HEK293 (cell line): ENCODE data around the gene S100A6.
A peak's percentile ranks its signal among the peaks of the same experiment; 100 is the strongest.
"Not testable (repeated sequence)": the region's sequence is repeated elsewhere in the genome, so short reads cannot be mapped to it uniquely, and the experiment has no call there.

Source experiments
- CTCF ChIA-PET: fragments of 350-600 bp; formaldehyde crosslinking; extraction: SDS; loops from one replicate; lab custom pipeline; 2021; ENCODE audit warnings: antibody characterized with exemption; lab: Yijun Ruan, JAX
- POLR2A ChIA-PET: fragments of 300-600 bp; formaldehyde crosslinking; extraction: SDS; loops from one replicate; lab custom pipeline; 2020; ENCODE audit warnings: antibody characterized with exemption, inconsistent platforms; lab: Yijun Ruan, JAX
- H3K27ac ChIP-seq: fragments of 200-500 bp; sonication (Bioruptor generic); 2 replicates; pipeline ENCODE4 v1.5.1; 2014; ENCODE audit warnings: low read depth, low read length, control low read depth, inconsistent platforms; ENCODE audit errors: extremely low read depth
- H3K36me3 ChIP-seq, 2 experiments: fragments of 200-500 bp in 1 of 2; sonication (Bioruptor generic) in 1 of 2; 1 replicate in 1 of 2; 2 replicates in 1 of 2; pipeline ENCODE4 v1.5.1; 2014 to 2017; ENCODE audit warnings: inconsistent platforms in 2 of 2, low read length in 2 of 2; ENCODE audit not compliant: control insufficient read depth in 2 of 2, insufficient read depth in 1 of 2
- H3K4me1 ChIP-seq: fragments of 200-500 bp; sonication (Bioruptor generic); 2 replicates; pipeline ENCODE4 v1.5.1; 2014; ENCODE audit warnings: mild to moderate bottlenecking, low read length, inconsistent platforms; ENCODE audit not compliant: control insufficient read depth, insufficient read depth
- H3K4me3 ChIP-seq: 2 replicates; pipeline ENCODE4 v1.5.1; 2011; ENCODE audit warnings: low read depth, mild to moderate bottlenecking, control low read depth, low read length, moderate library complexity
- H3K9me3 ChIP-seq: fragments of 200-500 bp; sonication (Bioruptor generic); 2 replicates; pipeline ENCODE4 v1.5.1; 2014; ENCODE audit warnings: low read depth, low read length, inconsistent platforms; ENCODE audit not compliant: control insufficient read depth, insufficient read depth
- KLF1 ChIP-seq: fragments of 450-650 bp; formaldehyde crosslinking; IDR thresholded peaks from 2 replicates; pipeline ENCODE4 v1.5.1; 2016; ENCODE audit warnings: missing biosample characterization, missing genetic modification characterization
- KLF9 ChIP-seq: fragments of 450-650 bp; formaldehyde crosslinking; IDR thresholded peaks from 2 replicates; pipeline ENCODE4 v1.5.1; 2016; ENCODE audit warnings: missing biosample characterization, missing genetic modification characterization, low read depth
- YY2 ChIP-seq: fragments of 450-650 bp; formaldehyde crosslinking; IDR thresholded peaks from 2 replicates; pipeline ENCODE4 v1.5.1; 2016; ENCODE audit warnings: missing biosample characterization, missing genetic modification characterization
- ZFHX2 ChIP-seq: fragments of 450-650 bp; formaldehyde crosslinking; conservative IDR thresholded peaks from 2 replicates; pipeline ENCODE4 v1.5.1; 2016; ENCODE audit warnings: missing biosample characterization, missing genetic modification characterization
- ZNF184 ChIP-seq: fragments of 450-650 bp; IDR thresholded peaks from 2 replicates; pipeline ENCODE4 v1.5.1; 2018; ENCODE audit warnings: missing biosample characterization, mild to moderate bottlenecking, missing genetic modification characterization
- ZNF221 ChIP-seq: fragments of 450-650 bp; formaldehyde crosslinking; IDR thresholded peaks from 2 replicates; pipeline ENCODE4 v1.5.1; 2017; ENCODE audit warnings: missing biosample characterization, missing genetic modification characterization, borderline replicate concordance
- ZNF23 ChIP-seq: fragments of 450-650 bp; formaldehyde crosslinking; IDR thresholded peaks from 2 replicates; pipeline ENCODE4 v1.5.1; 2016; ENCODE audit warnings: missing biosample characterization, missing genetic modification characterization, borderline replicate concordance
- ZNF24 ChIP-seq: fragments of 450-650 bp; formaldehyde crosslinking; IDR thresholded peaks from 2 replicates; pipeline ENCODE4 v1.5.1; 2016; ENCODE audit warnings: missing biosample characterization, missing genetic modification characterization
- ZNF37A ChIP-seq: fragments of 450-650 bp; IDR thresholded peaks from 2 replicates; pipeline ENCODE4 v1.5.1; 2018; ENCODE audit warnings: missing biosample characterization, missing genetic modification characterization
- ZNF391 ChIP-seq: fragments of 450-650 bp; formaldehyde crosslinking; IDR thresholded peaks from 2 replicates; pipeline ENCODE4 v1.5.1; 2016; ENCODE audit warnings: low read depth, missing biosample characterization, missing genetic modification characterization, borderline replicate concordance
- ZNF555 ChIP-seq: fragments of 450-650 bp; formaldehyde crosslinking; conservative IDR thresholded peaks from 2 replicates; pipeline ENCODE4 v1.5.1; 2017; ENCODE audit warnings: missing biosample characterization, mild to moderate bottlenecking, missing genetic modification characterization, inconsistent platforms
- ZNF621 ChIP-seq: fragments of 450-650 bp; formaldehyde crosslinking; IDR thresholded peaks from 2 replicates; pipeline ENCODE4 v1.5.1; 2017; ENCODE audit warnings: missing biosample characterization, missing genetic modification characterization
- ZNF664 ChIP-seq: fragments of 450-650 bp; formaldehyde crosslinking; IDR thresholded peaks from 2 replicates; pipeline ENCODE4 v1.5.1; 2016; ENCODE audit warnings: missing biosample characterization, missing genetic modification characterization
- ZNF791 ChIP-seq: fragments of 450-650 bp; formaldehyde crosslinking; IDR thresholded peaks from 2 replicates; pipeline ENCODE4 v1.5.1; 2016; ENCODE audit warnings: missing biosample characterization, missing genetic modification characterization
- ZSCAN23 ChIP-seq: fragments of 450-650 bp; formaldehyde crosslinking; IDR thresholded peaks from 2 replicates; pipeline ENCODE4 v1.5.1; 2016; ENCODE audit warnings: missing biosample characterization, missing genetic modification characterization
- TF ChIP-seq, protein P1 (sequence below): fragments of 450-650 bp; formaldehyde crosslinking; IDR thresholded peaks from 2 replicates; pipeline ENCODE4 v1.5.1; 2016; ENCODE audit warnings: missing biosample characterization, missing genetic modification characterization
- TF ChIP-seq, protein P2 (sequence below): fragments of 450-650 bp; formaldehyde crosslinking; IDR thresholded peaks from 2 replicates; pipeline ENCODE4 v1.5.1; 2016; ENCODE audit warnings: missing biosample characterization, missing genetic modification characterization
- TF ChIP-seq, protein P3 (sequence below): fragments of 450-650 bp; formaldehyde crosslinking; IDR thresholded peaks from 2 replicates; pipeline ENCODE4 v1.5.1; 2016; ENCODE audit warnings: missing biosample characterization, missing genetic modification characterization
- TF ChIP-seq, protein P4 (sequence below): fragments of 450-650 bp; formaldehyde crosslinking; IDR thresholded peaks from 2 replicates; pipeline ENCODE4 v1.5.1; 2016; ENCODE audit warnings: missing biosample characterization, missing genetic modification characterization
- TF ChIP-seq, protein P5 (sequence below): sonication (generic); formaldehyde crosslinking; IDR thresholded peaks from 2 replicates; pipeline ENCODE4 v1.8.1; 2022; ENCODE audit warnings: mild to moderate bottlenecking, moderate library complexity, missing genetic modification reagents

Gene S100A6

DNA sequence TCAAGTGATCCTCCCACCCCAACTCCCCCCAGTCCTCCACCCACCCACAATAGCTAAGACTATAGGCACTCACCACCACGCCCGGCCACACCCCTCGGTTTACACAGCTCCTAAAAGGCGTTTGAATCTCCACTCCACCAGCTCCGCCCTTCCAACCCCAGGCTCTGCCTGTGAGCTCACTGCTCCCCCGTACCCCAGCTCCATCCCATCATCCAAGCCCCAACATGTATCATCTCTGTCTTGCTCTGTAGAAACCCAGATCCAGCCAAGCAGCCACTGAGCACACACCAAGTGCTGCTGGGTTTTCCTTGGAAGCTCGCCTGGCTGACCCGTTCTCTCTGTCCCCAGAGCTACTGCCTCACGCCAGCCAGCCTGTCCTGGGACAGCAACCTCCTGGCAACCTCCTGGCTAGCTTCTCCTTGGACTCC lies 41.8 kb upstream of the S100A6 start (continued):
- peak; percentile 61 for TF ChIP-seq ZFHX2
- TF ChIP-seq, protein P1, sequence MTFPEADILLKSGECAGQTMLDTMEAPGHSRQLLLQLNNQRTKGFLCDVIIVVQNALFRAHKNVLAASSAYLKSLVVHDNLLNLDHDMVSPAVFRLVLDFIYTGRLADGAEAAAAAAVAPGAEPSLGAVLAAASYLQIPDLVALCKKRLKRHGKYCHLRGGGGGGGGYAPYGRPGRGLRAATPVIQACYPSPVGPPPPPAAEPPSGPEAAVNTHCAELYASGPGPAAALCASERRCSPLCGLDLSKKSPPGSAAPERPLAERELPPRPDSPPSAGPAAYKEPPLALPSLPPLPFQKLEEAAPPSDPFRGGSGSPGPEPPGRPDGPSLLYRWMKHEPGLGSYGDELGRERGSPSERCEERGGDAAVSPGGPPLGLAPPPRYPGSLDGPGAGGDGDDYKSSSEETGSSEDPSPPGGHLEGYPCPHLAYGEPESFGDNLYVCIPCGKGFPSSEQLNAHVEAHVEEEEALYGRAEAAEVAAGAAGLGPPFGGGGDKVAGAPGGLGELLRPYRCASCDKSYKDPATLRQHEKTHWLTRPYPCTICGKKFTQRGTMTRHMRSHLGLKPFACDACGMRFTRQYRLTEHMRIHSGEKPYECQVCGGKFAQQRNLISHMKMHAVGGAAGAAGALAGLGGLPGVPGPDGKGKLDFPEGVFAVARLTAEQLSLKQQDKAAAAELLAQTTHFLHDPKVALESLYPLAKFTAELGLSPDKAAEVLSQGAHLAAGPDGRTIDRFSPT: no peak
- TF ChIP-seq KLF1 (tag by site-specific recombination): peak; percentile 99

DNA sequence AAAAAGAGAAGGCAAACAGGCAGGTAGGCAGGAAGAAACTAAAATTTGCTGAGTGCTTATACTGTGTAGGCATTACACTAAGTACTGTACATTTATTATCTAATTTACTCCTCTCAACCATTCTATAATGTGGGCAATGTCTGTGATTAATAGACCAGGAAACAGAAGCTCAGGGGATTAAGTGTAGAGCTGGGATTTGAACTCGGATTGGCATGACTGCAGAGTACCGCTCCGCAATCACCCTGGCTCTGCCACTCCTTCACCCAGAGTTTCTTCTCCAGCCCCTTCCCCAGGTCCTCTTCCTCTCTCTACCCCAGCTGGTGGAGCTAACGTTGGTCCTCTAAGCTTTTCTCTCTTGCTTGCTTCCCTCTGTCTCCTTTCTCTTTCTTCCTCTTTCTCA lies 41.3 kb upstream of the S100A6 start:
- TF ChIP-seq ZNF24: no peak
- TF ChIP-seq, protein P2, sequence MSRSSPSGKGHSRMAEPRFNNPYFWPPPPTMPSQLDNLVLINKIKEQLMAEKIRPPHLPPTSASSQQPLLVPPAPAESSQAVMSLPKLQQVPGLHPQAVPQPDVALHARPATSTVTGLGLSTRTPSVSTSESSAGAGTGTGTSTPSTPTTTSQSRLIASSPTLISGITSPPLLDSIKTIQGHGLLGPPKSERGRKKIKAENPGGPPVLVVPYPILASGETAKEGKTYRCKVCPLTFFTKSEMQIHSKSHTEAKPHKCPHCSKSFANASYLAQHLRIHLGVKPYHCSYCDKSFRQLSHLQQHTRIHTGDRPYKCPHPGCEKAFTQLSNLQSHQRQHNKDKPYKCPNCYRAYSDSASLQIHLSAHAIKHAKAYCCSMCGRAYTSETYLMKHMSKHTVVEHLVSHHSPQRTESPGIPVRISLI: no peak
- TF ChIP-seq ZNF23 (tag by site-specific recombination): no peak
- TF ChIP-seq, protein P3, sequence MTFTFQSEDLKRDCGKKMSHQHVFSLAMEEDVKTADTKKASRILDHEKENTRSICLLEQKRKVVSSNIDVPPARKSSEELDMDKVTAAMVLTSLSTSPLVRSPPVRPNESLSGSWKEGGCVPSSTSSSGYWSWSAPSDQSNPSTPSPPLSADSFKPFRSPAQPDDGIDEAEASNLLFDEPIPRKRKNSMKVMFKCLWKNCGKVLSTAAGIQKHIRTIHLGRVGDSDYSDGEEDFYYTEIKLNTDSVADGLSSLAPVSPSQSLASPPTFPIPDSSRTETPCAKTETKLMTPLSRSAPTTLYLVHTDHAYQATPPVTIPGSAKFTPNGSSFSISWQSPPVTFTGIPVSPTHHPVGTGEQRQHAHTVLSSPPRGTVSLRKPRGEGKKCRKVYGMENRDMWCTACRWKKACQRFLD: no peak
- no peak for TF ChIP-seq ZNF664
- TF ChIP-seq, all 188 proteins: peak for 0
- ChIA-PET POLR2A (interaction anchor here (0.7 to 1.7 kb wide), 6 partner anchors 9 to 70 kb away, joined by 4 to 11 read pairs (median 6); partner anchors contain the start of genes CHTOP and S100A13), CTCF (interaction anchor here (1.1 to 2.8 kb wide), 7 partner anchors 8 to 67 kb away, joined by 3 to 24 read pairs (median 5); partner anchors contain the start of genes S100A1 and S100A13)
- Histone ChIP-seq H3K9me3 (no peaks in the 10 kb centered on the region), H3K4me1 (no peaks in the 10 kb centered on the region), H3K27ac (no peak overlapping the region), H3K4me3 (no peak overlapping the region), H3K36me3 (no peaks in the 10 kb centered on the region)

DNA sequence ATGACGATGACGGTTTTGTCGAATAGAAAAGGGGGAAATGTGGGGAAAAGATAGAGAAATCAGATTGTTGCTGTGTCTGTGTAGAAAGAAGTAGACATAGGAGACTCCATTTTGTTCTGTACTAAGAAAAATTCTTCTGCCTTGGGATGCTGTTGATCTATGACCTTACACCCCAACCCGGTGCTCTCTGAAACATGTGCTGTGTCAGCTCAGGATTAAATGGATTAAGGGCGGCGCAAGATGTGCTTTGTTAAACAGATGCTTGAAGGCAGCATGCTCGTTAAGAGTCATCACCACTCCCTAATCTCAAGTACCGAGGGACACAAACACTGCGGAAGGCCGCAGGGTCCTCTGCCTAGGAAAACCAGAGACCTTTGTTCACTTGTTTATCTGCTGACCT lies 39.7 kb upstream of the S100A6 start:
- not testable (repeated sequence) for H3K36me3 ChIP-seq, H3K4me1 ChIP-seq, H3K27ac ChIP-seq, H3K9me3 ChIP-seq, H3K4me3 ChIP-seq
- ChIA-PET CTCF (interaction anchor here (0.9 to 2.3 kb wide), 4 partner anchors 7 to 66 kb away, joined by 3 to 11 read pairs (median 4); partner anchors contain the start of gene S100A13), POLR2A (interaction anchor here (1.0 kb wide), 1 partner anchor 8 kb away, joined by 3 read pairs; no protein-coding TSS in a partner anchor)

DNA sequence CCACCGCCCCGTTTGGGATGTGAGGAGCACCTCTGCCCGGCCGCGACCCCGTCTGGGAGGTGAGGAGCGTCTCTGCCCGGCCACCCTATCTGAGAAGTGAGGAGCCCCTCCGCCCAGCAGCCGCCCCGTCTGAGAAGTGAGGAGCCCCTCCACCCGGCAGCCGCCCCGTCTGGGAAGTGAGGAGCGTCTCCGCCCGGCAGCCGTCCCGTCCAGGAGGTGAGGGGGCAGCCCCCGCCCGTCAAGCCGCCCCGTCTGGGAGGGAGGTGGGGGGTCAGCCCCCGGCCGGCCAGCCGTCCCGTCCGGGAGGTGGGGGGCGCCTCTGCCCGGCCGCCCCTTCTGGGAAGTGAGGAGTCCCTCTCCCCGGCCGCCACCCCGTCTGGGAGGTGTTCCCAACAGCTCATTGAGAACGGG lies 39.3 kb upstream of the S100A6 start:
- CTCF ChIA-PET, POLR2A ChIA-PET: not testable (repeated sequence)

DNA sequence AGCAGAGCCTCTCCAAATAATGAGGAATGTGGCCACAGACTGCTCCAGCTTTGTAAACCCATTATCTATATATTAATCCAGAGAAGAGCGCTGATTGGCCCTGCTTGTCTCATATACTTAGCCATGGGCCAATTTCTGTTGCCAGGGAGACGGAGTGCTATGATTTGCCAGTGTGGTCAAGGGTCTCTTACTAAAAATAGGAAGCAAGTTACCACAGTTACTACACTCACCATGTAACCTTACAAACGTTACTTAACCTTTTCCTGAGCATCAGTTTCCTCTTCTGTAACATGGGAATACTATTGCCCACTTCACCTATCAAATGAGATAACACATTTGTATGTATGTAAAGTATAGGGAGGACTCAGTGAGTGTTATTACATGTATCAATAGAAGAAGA lies 37.6 kb upstream of the S100A6 start:
- H3K4me3 ChIP-seq: no peak overlapping the region
- H3K27ac ChIP-seq: no peak overlapping the region
- ChIA-PET POLR2A (interaction anchor here (2.3 to 3.4 kb wide), 2 partner anchors 54 to 61 kb away, joined by 12 to 16 read pairs; partner anchors contain the start of genes CHTOP and S100A13), CTCF (interaction anchor here (0.6 to 6.3 kb wide), 14 partner anchors 8 to 218 kb away, joined by 3 to 148 read pairs (median 5); partner anchors contain the start of genes CHTOP, S100A1 and S100A13)
- no peaks in the 10 kb centered on the region for H3K4me1 ChIP-seq
- H3K36me3 ChIP-seq: no peaks in the 10 kb centered on the region
- H3K9me3 ChIP-seq: no peaks in the 10 kb centered on the region
- TF ChIP-seq KLF9 (tag by site-specific recombination) (no peak), ZNF221 (no peak), ZNF184 (no peak), ZSCAN23 (tag by site-specific recombination) (no peak), ZNF555 (tag by site-specific recombination) (no peak), ZNF621 (no peak), ZNF37A (tag by site-specific recombination) (no peak), YY2 (tag by site-specific recombination) (no peak), ZNF391 (tag by site-specific recombination) (no peak), ZNF791 (tag by site-specific recombination) (no peak)
- TF ChIP-seq, protein P4, sequence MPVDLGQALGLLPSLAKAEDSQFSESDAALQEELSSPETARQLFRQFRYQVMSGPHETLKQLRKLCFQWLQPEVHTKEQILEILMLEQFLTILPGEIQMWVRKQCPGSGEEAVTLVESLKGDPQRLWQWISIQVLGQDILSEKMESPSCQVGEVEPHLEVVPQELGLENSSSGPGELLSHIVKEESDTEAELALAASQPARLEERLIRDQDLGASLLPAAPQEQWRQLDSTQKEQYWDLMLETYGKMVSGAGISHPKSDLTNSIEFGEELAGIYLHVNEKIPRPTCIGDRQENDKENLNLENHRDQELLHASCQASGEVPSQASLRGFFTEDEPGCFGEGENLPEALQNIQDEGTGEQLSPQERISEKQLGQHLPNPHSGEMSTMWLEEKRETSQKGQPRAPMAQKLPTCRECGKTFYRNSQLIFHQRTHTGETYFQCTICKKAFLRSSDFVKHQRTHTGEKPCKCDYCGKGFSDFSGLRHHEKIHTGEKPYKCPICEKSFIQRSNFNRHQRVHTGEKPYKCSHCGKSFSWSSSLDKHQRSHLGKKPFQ (tag by site-specific recombination): no peak
- TF ChIP-seq, protein P5, sequence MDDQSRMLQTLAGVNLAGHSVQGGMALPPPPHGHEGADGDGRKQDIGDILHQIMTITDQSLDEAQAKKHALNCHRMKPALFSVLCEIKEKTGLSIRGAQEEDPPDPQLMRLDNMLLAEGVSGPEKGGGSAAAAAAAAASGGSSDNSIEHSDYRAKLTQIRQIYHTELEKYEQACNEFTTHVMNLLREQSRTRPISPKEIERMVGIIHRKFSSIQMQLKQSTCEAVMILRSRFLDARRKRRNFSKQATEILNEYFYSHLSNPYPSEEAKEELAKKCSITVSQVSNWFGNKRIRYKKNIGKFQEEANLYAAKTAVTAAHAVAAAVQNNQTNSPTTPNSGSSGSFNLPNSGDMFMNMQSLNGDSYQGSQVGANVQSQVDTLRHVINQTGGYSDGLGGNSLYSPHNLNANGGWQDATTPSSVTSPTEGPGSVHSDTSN (CRISPR knock-in tag): no peak

More for the DNA sequence above, 39.3 kb upstream of the S100A6 start:
- H3K4me3 ChIP-seq, H3K27ac ChIP-seq, H3K4me1 ChIP-seq, H3K9me3 ChIP-seq, H3K36me3 ChIP-seq: not testable (repeated sequence)
